ENCODE measurements around the gene ZFYVE27. TPM values are rescaled to one million over a fixed set of nuclear protein-coding genes. Genes with fewer than 3 reads are reported as not detected.

ZFYVE27 gene
- total RNA-seq, 1 experiment from 2014 or later, result 20.8 TPM

DNA sequence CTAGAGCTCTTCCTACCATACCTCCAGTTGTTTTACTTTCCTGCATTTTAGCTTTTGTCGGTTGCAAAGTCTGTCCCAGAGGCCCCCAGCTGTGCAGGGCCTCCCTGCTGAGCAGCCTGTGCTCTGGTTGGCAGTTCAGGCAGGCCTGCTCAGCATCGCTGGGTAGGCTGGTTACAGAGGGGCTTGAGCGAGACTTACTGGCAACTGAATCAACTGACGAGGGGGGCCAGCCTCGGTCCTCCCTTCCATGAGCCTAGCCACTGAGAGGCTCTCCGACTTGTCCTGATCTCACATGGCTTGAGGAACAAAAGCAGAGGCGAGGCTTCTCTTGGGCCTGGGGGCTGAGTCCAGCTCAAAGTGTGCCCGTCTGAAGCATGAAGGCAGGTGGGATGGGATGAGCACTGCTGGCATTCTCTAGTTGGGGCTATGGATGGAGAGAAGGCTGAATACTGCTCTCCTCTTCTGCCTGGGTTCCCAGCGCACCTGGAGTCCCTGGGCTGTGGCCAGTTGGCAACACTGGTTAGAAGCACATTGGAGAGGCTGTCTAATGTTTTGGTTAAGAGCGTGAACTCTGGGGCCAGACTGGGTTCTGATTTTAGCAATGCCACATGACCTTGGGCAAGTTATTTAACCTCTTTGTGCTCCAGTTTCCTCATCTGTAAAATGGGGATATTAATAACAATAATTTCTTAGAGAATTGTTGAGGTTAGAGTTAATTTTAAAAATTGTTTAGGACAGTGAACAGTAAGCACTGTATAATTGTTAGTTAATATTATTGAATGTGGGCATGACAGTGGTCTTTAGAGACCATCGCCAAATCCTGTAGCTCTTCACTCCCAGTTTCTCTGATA lies 41.7 kb downstream of the ZFYVE27 start:
- Histone ChIP-seq H3K9me3 (replicated peaks) (no peaks in the 10 kb centered on the region), H3K27me3 (replicated peaks) (no peaks in the 10 kb centered on the region; the same call in 1 of the 2 replicates), H3K36me3 (no peaks in the 10 kb centered on the region)

GRCh38 chr10:97779492-97779891 lies 42.6 kb downstream of the ZFYVE27 start:
- DNase-seq (ENCODE audit: low read depth in 1 of 2, low spot score in 2 of 2), result no peak
- peaks cover 10% of the 10 kb centered on the region for H3K4me1 ChIP-seq (replicated peaks)

More for the DNA sequence above, 41.7 kb downstream of the ZFYVE27 start:
- H3K4me1 ChIP-seq (replicated peaks), result peaks cover 10% of the 10 kb centered on the region
- no peak overlapping the region for H3K4me3 ChIP-seq
- H3K27ac ChIP-seq, result no peak overlapping the region
- no peak for DNase-seq (ENCODE audit: low read depth in 1 of 2, low spot score in 2 of 2)

DNA sequence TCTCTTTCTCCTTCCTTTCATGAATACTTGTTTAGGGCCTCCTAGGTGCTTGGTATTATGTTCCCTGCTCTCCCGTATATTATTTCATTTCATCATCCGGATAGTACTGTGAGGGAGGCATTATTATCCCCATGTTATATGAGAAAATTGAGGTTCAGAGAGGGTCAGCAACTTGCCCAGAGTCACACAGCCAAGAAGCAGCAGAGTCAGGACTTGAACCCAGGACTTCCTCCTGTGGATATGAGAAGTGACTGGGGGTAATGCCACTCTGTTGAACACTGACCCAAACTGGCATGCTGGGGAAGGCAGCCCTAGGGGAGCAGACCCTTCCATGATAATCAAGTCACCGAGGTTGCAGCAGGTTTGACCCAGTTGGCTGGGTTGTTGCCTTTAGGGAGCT lies 43.0 kb downstream of the ZFYVE27 start:
- no peak overlapping the region for H3K4me3 ChIP-seq
- DNase-seq (ENCODE audit: low read depth in 1 of 2, low spot score in 2 of 2), result no peak
- no peaks in the 10 kb centered on the region for H3K36me3 ChIP-seq

More at GRCh38 chr10:97779492-97779891, 42.6 kb downstream of the ZFYVE27 start:
- Histone ChIP-seq H3K27me3 (replicated peaks) (no peaks in the 10 kb centered on the region; the same call in 1 of the 2 replicates), H3K9me3 (replicated peaks) (no peaks in the 10 kb centered on the region), H3K36me3 (no peaks in the 10 kb centered on the region), H3K4me3 (no peak overlapping the region), H3K27ac (no peak overlapping the region)

GRCh38 chr10:97780841-97781617 lies 44.1 kb downstream of the ZFYVE27 start:
- no peak overlapping the region for H3K27ac ChIP-seq

More for the DNA sequence above, 43.0 kb downstream of the ZFYVE27 start:
- Histone ChIP-seq H3K9me3 (replicated peaks) (no peaks in the 10 kb centered on the region), H3K27ac (no peak overlapping the region), H3K27me3 (replicated peaks) (no peaks in the 10 kb centered on the region; the same call in 1 of the 2 replicates), H3K4me1 (replicated peaks) (peaks cover 10% of the 10 kb centered on the region)

DNA sequence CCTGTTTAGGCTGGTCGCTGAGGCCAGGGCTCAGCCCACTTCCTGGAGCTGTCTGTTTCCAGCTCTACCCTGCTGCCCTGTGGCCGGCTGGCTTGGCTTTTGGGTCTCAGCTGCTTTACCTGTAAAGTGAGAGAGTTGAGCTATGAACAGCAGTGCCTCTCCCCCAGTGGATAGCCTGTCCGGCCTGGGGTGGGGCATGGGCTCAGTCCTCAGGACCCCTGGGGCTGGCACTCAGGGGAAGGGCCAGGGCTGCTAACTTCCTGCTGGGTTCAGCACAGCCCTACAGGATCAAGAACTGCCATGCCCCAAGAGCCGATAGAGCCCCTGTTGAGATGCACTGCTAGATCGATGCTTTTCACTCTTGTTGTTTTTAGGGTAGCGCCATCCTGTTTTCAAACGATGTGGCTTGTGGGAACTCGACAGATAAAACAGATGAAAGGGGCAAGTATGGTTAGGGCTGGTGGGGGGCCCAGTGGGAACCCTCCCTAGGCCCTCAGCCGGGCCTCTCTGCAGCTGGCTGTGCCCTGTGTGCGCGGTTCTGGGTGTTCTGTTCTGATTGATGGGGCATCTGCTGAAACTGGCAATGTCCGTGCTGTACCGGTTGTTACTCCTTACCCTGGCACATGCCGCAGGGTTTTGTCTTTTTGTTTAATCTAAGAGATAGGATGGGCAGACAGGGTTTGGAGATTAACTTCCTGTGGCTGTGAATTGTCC lies 44.8 kb downstream of the ZFYVE27 start:
- H3K4me1 ChIP-seq (replicated peaks), result peaks cover 10% of the 10 kb centered on the region
- no peaks in the 10 kb centered on the region; the same call in 1 of the 2 replicates for H3K27me3 ChIP-seq (replicated peaks)
- H3K27ac ChIP-seq, result no peak overlapping the region

More at GRCh38 chr10:97780841-97781617, 44.1 kb downstream of the ZFYVE27 start:
- H3K9me3 ChIP-seq (replicated peaks), result no peaks in the 10 kb centered on the region
- no peak overlapping the region for H3K4me3 ChIP-seq
- DNase-seq (ENCODE audit: low read depth in 1 of 2, low spot score in 2 of 2), result peak in 1 of 2 experiments; percentile 21
- no peaks in the 10 kb centered on the region; the same call in 1 of the 2 replicates for H3K27me3 ChIP-seq (replicated peaks)
- no peaks in the 10 kb centered on the region for H3K36me3 ChIP-seq
- peaks cover 10% of the 10 kb centered on the region for H3K4me1 ChIP-seq (replicated peaks)

DNA sequence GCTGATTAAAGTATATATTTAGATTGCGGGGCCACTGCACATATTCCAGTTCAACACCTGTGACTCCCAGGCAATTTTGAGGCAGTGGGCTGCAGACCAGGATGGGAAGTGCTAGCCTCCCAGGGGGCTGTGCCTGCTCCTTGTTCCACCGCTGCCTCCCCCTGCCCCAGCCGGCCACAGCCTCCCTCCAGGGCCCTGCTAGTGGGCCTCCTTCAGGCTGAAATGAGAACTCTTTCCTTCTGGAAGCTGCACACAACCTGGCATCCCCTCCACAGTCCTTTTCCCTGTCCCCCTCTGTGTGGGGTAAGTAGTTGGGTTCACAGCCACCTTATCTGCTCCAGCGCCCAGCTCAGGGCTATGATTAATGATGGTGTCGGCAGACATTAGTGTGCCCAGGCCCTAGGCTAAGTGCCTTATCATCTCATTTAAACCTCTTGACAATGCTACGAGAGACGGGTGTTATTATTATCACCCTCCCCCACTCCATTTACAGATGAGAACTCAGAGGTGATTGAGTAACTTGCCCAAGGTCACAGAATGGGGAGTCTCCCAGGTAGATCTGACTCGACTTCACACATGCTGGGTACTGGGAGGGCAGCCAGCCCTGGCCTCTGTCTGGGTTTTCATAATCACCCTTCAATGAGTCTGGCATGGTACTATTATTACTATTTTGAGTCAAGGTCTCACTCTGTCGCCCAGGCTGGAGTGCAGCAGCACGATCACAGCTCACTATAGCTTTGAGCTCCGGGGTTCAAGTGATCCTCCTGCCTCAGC lies 45.7 kb downstream of the ZFYVE27 start:
- Histone ChIP-seq H3K27ac (no peak overlapping the region), H3K4me1 (replicated peaks) (peaks cover 10% of the 10 kb centered on the region), H3K36me3 (no peaks in the 10 kb centered on the region), H3K9me3 (replicated peaks) (no peaks in the 10 kb centered on the region), H3K4me3 (no peak overlapping the region), H3K27me3 (replicated peaks) (no peaks in the 10 kb centered on the region; the same call in 1 of the 2 replicates)
- no peak for DNase-seq (ENCODE audit: low read depth in 1 of 2, low spot score in 2 of 2)

More for the DNA sequence above, 44.8 kb downstream of the ZFYVE27 start:
- Histone ChIP-seq H3K9me3 (replicated peaks) (no peaks in the 10 kb centered on the region), H3K4me3 (no peak overlapping the region), H3K36me3 (no peaks in the 10 kb centered on the region)
- DNase-seq (ENCODE audit: low read depth in 1 of 2, low spot score in 2 of 2), result no peak

- Histone ChIP-seq H3K36me3 (no peaks in the 10 kb centered on the region), H3K9me3 (replicated peaks) (no peaks in the 10 kb centered on the region), H3K27ac (no peak overlapping the region), H3K4me3 (no peak overlapping the region), H3K4me1 (replicated peaks) (peaks cover 10% of the 10 kb centered on the region), H3K27me3 (replicated peaks) (no peaks in the 10 kb centered on the region; the same call in 1 of the 2 replicates)
- DNase-seq (ENCODE audit: low read depth in 1 of 2, low spot score in 2 of 2), result no peak
Measured at GRCh38 chr10:97784200-97784810, 47.4 kb downstream of the ZFYVE27 start.

DNA sequence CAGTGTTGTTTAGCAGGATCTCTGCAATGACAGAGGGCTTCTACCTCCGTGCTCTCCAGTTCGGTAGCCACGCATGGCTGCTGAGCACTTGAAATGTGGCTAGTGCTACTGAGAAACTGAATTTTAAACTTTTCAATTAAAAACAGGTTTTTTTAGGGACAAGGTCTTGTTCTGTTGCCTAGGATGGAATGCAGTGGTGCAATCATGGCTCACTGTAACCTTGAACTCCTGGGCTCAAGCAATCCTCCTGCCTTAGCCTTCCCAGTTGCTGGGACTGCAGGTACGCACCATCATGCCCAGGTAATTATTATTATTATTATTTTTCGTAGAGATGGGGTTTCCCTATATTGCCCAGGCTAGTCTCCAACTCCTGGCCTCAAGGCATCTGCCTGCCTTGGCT lies 48.3 kb downstream of the ZFYVE27 start:
- no peak overlapping the region for H3K4me3 ChIP-seq
- no peaks in the 10 kb centered on the region; the same call in 1 of the 2 replicates for H3K27me3 ChIP-seq (replicated peaks)
- no peak overlapping the region for H3K27ac ChIP-seq
- H3K36me3 ChIP-seq, result no peaks in the 10 kb centered on the region
- DNase-seq (ENCODE audit: low read depth in 1 of 2, low spot score in 2 of 2), result no peak
- no peaks in the 10 kb centered on the region for H3K9me3 ChIP-seq (replicated peaks)
- peaks cover 10% of the 10 kb centered on the region for H3K4me1 ChIP-seq (replicated peaks)

DNA sequence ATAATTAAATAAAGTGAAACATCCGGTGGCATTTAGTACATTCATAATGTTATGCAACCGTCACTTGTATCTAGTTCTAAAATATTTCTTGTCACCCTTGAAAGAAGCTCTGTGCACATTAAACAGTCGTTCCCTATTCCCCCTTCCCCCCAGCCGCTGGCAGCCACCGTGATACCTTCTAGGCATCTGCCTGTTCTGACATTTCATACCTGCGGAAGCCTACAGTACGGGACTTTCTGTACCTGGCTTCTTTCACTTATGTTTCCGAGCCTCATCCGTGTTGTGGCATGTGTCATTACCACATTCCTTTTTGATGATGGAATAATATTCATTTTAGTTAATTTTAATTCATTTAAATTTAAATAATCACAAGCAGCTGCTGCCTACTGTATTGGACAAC lies 48.8 kb downstream of the ZFYVE27 start:
- no peaks in the 10 kb centered on the region for H3K36me3 ChIP-seq
- no peak for DNase-seq (ENCODE audit: low read depth in 1 of 2, low spot score in 2 of 2)
- H3K4me3 ChIP-seq, result no peak overlapping the region
- H3K27me3 ChIP-seq (replicated peaks), result no peaks in the 10 kb centered on the region; the same call in 1 of the 2 replicates
- H3K9me3 ChIP-seq (replicated peaks), result no peaks in the 10 kb centered on the region
- peaks cover 8% of the 10 kb centered on the region for H3K4me1 ChIP-seq (replicated peaks)
- no peak overlapping the region for H3K27ac ChIP-seq

- Histone ChIP-seq H3K27ac (no peak overlapping the region), H3K4me1 (replicated peaks) (no peaks in the 10 kb centered on the region), H3K36me3 (no peaks in the 10 kb centered on the region), H3K4me3 (no peak overlapping the region), H3K27me3 (replicated peaks) (no peaks in the 10 kb centered on the region; the same call in 1 of the 2 replicates), H3K9me3 (replicated peaks) (no peaks in the 10 kb centered on the region)
- no peak for DNase-seq (ENCODE audit: low read depth in 1 of 2, low spot score in 2 of 2)
Measured at GRCh38 chr10:97788552-97789442, 51.9 kb downstream of the ZFYVE27 start.

- Histone ChIP-seq H3K27ac (no peak overlapping the region), H3K4me1 (replicated peaks) (no peaks in the 10 kb centered on the region), H3K27me3 (replicated peaks) (no peaks in the 10 kb centered on the region; the same call in 1 of the 2 replicates), H3K4me3 (no peak overlapping the region), H3K36me3 (no peaks in the 10 kb centered on the region), H3K9me3 (replicated peaks) (no peaks in the 10 kb centered on the region)
- no peak for DNase-seq (ENCODE audit: low read depth in 1 of 2, low spot score in 2 of 2)
Measured at GRCh38 chr10:97789770-97790397, 53.0 kb downstream of the ZFYVE27 start.

Data from SJSA1 (cell line).